SU-DHL-6 (cell line): ENCODE data around the gene MYBBP1A.
"Not testable (repeated sequence)": the region's sequence is repeated elsewhere in the genome, so short reads cannot be mapped to it uniquely, and the experiment has no call there.

Experiments
- H2AFZ ChIP-seq: fragments of 200-600 bp; sonication (generic); 2 replicates; pipeline ENCODE4 v1.6.1; 2014; ENCODE audit warnings: low read depth, mild to moderate bottlenecking, moderate library complexity, mixed read lengths, antibody characterized with exemption, low read length; ENCODE audit not compliant: severe bottlenecking
- H3F3A ChIP-seq: fragments of 200-600 bp; shearing (Covaris generic); 2 replicates; pipeline ENCODE4 v1.6.0; 2016; ENCODE audit warnings: antibody characterized with exemption, mild to moderate bottlenecking; ENCODE audit not compliant: insufficient read depth
- H3K27ac ChIP-seq: fragments of 200-600 bp; sonication (generic); 2 replicates; pipeline ENCODE4 v1.5.1; 2016; ENCODE audit warnings: low read depth, mild to moderate bottlenecking, low read length, moderate library complexity, mixed read lengths
- H3K27me3 ChIP-seq: fragments of 200-600 bp; sonication (generic), shearing (Covaris generic); 2 replicates; pipeline ENCODE4 v1.6.0; 2014; ENCODE audit warnings: mild to moderate bottlenecking, low read length
- H3K36me3 ChIP-seq: fragments of 200-600 bp; sonication (generic); 2 replicates; pipeline ENCODE4 v1.6.1; 2014; ENCODE audit warnings: mild to moderate bottlenecking, low read length, mixed read lengths
- H3K4me2 ChIP-seq: fragments of 300-600, 200-600 bp; shearing (Covaris generic), sonication (generic); 2 replicates; pipeline ENCODE4 v1.6.0; 2014; ENCODE audit warnings: low read length, low read depth, mild to moderate bottlenecking; ENCODE audit not compliant: poor library complexity, severe bottlenecking
- H3K4me3 ChIP-seq: fragments of 200-600 bp; sonication (generic); 2 replicates; pipeline ENCODE4 v1.5.1; 2014; ENCODE audit warnings: antibody characterized with exemption, low read length, mild to moderate bottlenecking, mixed read lengths; ENCODE audit not compliant: insufficient read depth, poor library complexity, severe bottlenecking
- H3K79me2 ChIP-seq: fragments of 200-600 bp; sonication (generic); 2 replicates; pipeline ENCODE4 v1.6.1; 2014; ENCODE audit warnings: mild to moderate bottlenecking, low read length, moderate library complexity; ENCODE audit not compliant: insufficient read depth
- H3K9ac ChIP-seq: fragments of 200-600 bp; sonication (generic); 2 replicates; pipeline ENCODE4 v1.7.0; 2014; ENCODE audit warnings: mild to moderate bottlenecking, low read length
- H3K9me2 ChIP-seq: fragments of 200-600 bp; sonication (generic); replicated peaks from 2 replicates; pipeline ENCODE4 v1.6.1; 2014; ENCODE audit warnings: low read length; ENCODE audit not compliant: insufficient read depth
- H3K9me3 ChIP-seq: fragments of 200-600 bp; sonication (generic); 2 replicates; pipeline ENCODE4 v1.6.1; 2014; ENCODE audit warnings: low read length, mixed read lengths; ENCODE audit not compliant: insufficient read depth
- H4K20me1 ChIP-seq: fragments of 200-600 bp; sonication (generic); 2 replicates; pipeline ENCODE4 v1.6.1; 2014; ENCODE audit warnings: low read depth, mild to moderate bottlenecking, antibody characterized with exemption, low read length, moderate library complexity, mixed read lengths
- CTCF ChIP-seq: fragments of 200-600 bp; sonication (generic); IDR thresholded peaks from one replicate; pipeline ENCODE4 v1.5.1; 2017; ENCODE audit warnings: antibody characterized with exemption, mild to moderate bottlenecking, low read length, moderate library complexity; ENCODE audit not compliant: insufficient read depth, poor library complexity, severe bottlenecking
- EZH2phosphoT487 ChIP-seq: fragments of 200-600 bp; sonication (generic), shearing (Covaris generic); conservative IDR thresholded peaks from 2 replicates; pipeline ENCODE4 v1.6.1; 2018; ENCODE audit warnings: mild to moderate bottlenecking, antibody characterized with exemption, low read length, moderate library complexity, mixed read lengths

MYBBP1A gene

GRCh38 chr17:4554997-4555799, at the start of gene MYBBP1A:
TSS of gene MYBBP1A (minus strand) at chr17:4555384. CDS start at chr17:4555324, 60 bp downstream.
- Histone ChIP-seq H3K79me2 (peaks cover 22% of the 10 kb centered on the region), H3K4me3 (peak within 1 kb of the TSS; percentile 87), H2AFZ (peak within 1 kb of the TSS; percentile 91), H3K27ac (peak within 1 kb of the TSS; percentile 38), H3F3A (no peaks in the 10 kb centered on the region), H3K9ac (peak within 1 kb of the TSS; percentile 77), H3K9me3 (no peaks in the 10 kb centered on the region), H3K4me2 (peak within 1 kb of the TSS; percentile 93), H3K27me3 (no peaks in the 10 kb centered on the region), H3K36me3 (no peaks in the 10 kb centered on the region), H3K9me2 (no peaks in the 10 kb centered on the region), H4K20me1 (no peaks in the 10 kb centered on the region)
- TF ChIP-seq CTCF, result no peak
- TF ChIP-seq EZH2phosphoT487, result no peak

GRCh38 chr17:4604736-4605135, 49.6 kb upstream of the MYBBP1A start:
- not testable (repeated sequence) for H3K9me2 ChIP-seq, H3K36me3 ChIP-seq, H3K27me3 ChIP-seq, H3K9ac ChIP-seq, H3K4me2 ChIP-seq, H4K20me1 ChIP-seq, H3F3A ChIP-seq, H3K4me3 ChIP-seq, H3K79me2 ChIP-seq, H2AFZ ChIP-seq, H3K9me3 ChIP-seq, H3K27ac ChIP-seq

GRCh38 chr17:4604111-4604644, 49.0 kb upstream of the MYBBP1A start:
- Histone ChIP-seq H3K36me3 (no peaks in the 10 kb centered on the region), H3K4me3 (no peak overlapping the region), H3K9me2 (no peaks in the 10 kb centered on the region), H3K79me2 (no peaks in the 10 kb centered on the region), H3K9ac (no peak overlapping the region), H3F3A (no peaks in the 10 kb centered on the region), H3K27ac (no peak overlapping the region), H3K4me2 (no peak overlapping the region), H3K27me3 (no peaks in the 10 kb centered on the region), H2AFZ (no peak overlapping the region), H4K20me1 (no peaks in the 10 kb centered on the region), H3K9me3 (no peaks in the 10 kb centered on the region)
- TF ChIP-seq EZH2phosphoT487 (no peak), CTCF (no peak)

- Histone ChIP-seq H2AFZ (no peak overlapping the region), H3K27ac (no peak overlapping the region), H3K9me3 (no peaks in the 10 kb centered on the region), H4K20me1 (no peaks in the 10 kb centered on the region), H3K36me3 (no peaks in the 10 kb centered on the region), H3K79me2 (no peaks in the 10 kb centered on the region), H3K9ac (no peak overlapping the region), H3K27me3 (no peaks in the 10 kb centered on the region), H3K4me2 (no peak overlapping the region), H3K9me2 (no peaks in the 10 kb centered on the region), H3K4me3 (no peak overlapping the region), H3F3A (no peaks in the 10 kb centered on the region)
- TF ChIP-seq EZH2phosphoT487 (no peak), CTCF (no peak)
Observed at GRCh38 chr17:4602041-4602440, 46.9 kb upstream of the MYBBP1A start.
